Endothelial cell of umbilical vein (primary cell): Measurements from ENCODE around the gene OR1F1. TPM values are rescaled to one million over a fixed set of nuclear protein-coding genes. Genes with fewer than 3 reads are reported as not detected.

Source experiments
- BruUV-seq: library from RNA; stranded (reverse); fragments of 400-500 nt; replicated peaks from 2 replicates; lab custom pipeline; 2021; lab: Mats Ljungman, UMichigan
- CTCF ChIA-PET: fragments of 300-600, 350-600 bp; sonication (Branson Sonifier 250); formaldehyde crosslinking; loops from one replicate; lab custom pipeline; 2021; ENCODE audit warnings: antibody characterized with exemption, inconsistent platforms; lab: Charles Lee
- POLR2A ChIA-PET: fragments of 300-600, 350-600 bp; sonication (Branson Sonifier 250); formaldehyde crosslinking; loops from one replicate; lab custom pipeline; 2021; ENCODE audit warnings: antibody characterized with exemption, inconsistent platforms; lab: Charles Lee
- DNase-seq: peaks from one replicate; pipeline ENCODE4 v3.0.0-alpha.2; 2011; ENCODE audit warnings: low read depth, low spot score
- FAIRE-seq: peaks from 2 replicates; lab custom pipeline; 2011; peaks lifted over from hg19 to GRCh38; lab: Jason Lieb, UNC
- H2AFZ ChIP-seq: 2 replicates; pipeline ENCODE4 v1.6.0; 2012; ENCODE audit warnings: low read depth, low read length, control low read depth, inconsistent platforms
- H3K27ac ChIP-seq: 2 replicates; pipeline ENCODE4 v1.5.1; 2011; ENCODE audit warnings: low read depth, mild to moderate bottlenecking, control low read depth, low read length, moderate library complexity; ENCODE audit not compliant: insufficient read depth
- H3K27me3 ChIP-seq, 2 experiments: 2 replicates each; pipeline versions ENCODE4 v1.6.0 to v1.6.1; 2011; ENCODE audit warnings: low read length in 2 of 2, mixed read lengths in 1 of 2; ENCODE audit not compliant: control insufficient read depth in 2 of 2, insufficient read depth in 2 of 2
- H3K36me3 ChIP-seq, 2 experiments: 2 replicates in 1 of 2; 3 replicates in 1 of 2; pipeline ENCODE4 v1.5.1; 2011; ENCODE audit warnings: low read length in 2 of 2, mild to moderate bottlenecking in 1 of 2, moderate library complexity in 1 of 2; ENCODE audit not compliant: control insufficient read depth in 2 of 2, insufficient read depth in 2 of 2; ENCODE audit errors: extremely low read depth in 1 of 2
- H3K4me1 ChIP-seq: 3 replicates; pipeline ENCODE4 v1.5.1; 2011; ENCODE audit warnings: mild to moderate bottlenecking, low read length; ENCODE audit not compliant: control insufficient read depth, insufficient read depth; ENCODE audit errors: extremely low read depth
- H3K4me2 ChIP-seq: 2 replicates; pipeline ENCODE4 v1.6.1; 2011; ENCODE audit warnings: low read length, control low read depth, mixed read lengths; ENCODE audit not compliant: insufficient read depth
- H3K4me3 ChIP-seq, 3 experiments: fragments of 200-600 bp in 1 of 3; sonication (generic), shearing (Covaris generic) in 1 of 3; replicated peaks in 1 of 3; 2 replicates each; pipeline ENCODE4 v1.5.1; 2011 to 2016; ENCODE audit warnings: control low read depth in 3 of 3, low read length in 3 of 3, mild to moderate bottlenecking in 2 of 3, inconsistent platforms in 1 of 3, low read depth in 1 of 3, moderate library complexity in 1 of 3; ENCODE audit not compliant: insufficient read depth in 1 of 3
- H3K79me2 ChIP-seq: 2 replicates; pipeline ENCODE4 v1.6.0; 2012; ENCODE audit warnings: low read length, inconsistent platforms; ENCODE audit not compliant: control insufficient read depth, insufficient read depth
- H3K9ac ChIP-seq: replicated peaks from 2 replicates; pipeline ENCODE3; 2011; ENCODE audit warnings: low read length, control low read depth; ENCODE audit not compliant: insufficient read depth; ENCODE audit errors: extremely low read depth
- H3K9me1 ChIP-seq: replicated peaks from 3 replicates; pipeline ENCODE4 v1.6.0; 2011; ENCODE audit warnings: mild to moderate bottlenecking, low read length; ENCODE audit not compliant: control insufficient read depth, insufficient read depth; ENCODE audit errors: extremely low read depth
- H3K9me3 ChIP-seq: replicated peaks from 2 replicates; pipeline ENCODE4 v1.5.1; 2012; ENCODE audit warnings: low read length, inconsistent platforms; ENCODE audit not compliant: control insufficient read depth, insufficient read depth
- H4K20me1 ChIP-seq: replicated peaks from 2 replicates; pipeline ENCODE3; 2011; ENCODE audit warnings: mild to moderate bottlenecking, low read length; ENCODE audit not compliant: control insufficient read depth, insufficient read depth; ENCODE audit errors: extremely low read depth
- EZH2 ChIP-seq: IDR thresholded peaks from 2 replicates; pipeline ENCODE4 v1.6.1; 2012; ENCODE audit warnings: borderline replicate concordance, low read depth, mild to moderate bottlenecking, moderate library complexity, low read length, inconsistent platforms; ENCODE audit not compliant: severe bottlenecking
- FOS ChIP-seq: IDR thresholded peaks from 2 replicates; pipeline ENCODE4 v1.6.1; 2011; ENCODE audit warnings: mild to moderate bottlenecking, low read length, moderate library complexity, borderline replicate concordance; ENCODE audit not compliant: insufficient read depth
- GATA2 ChIP-seq: IDR thresholded peaks from 2 replicates; pipeline ENCODE4 v1.7.0; 2011; ENCODE audit warnings: low read depth, mild to moderate bottlenecking, moderate library complexity, mixed read lengths, low read length; ENCODE audit not compliant: insufficient read length, insufficient read depth
- JUN ChIP-seq: IDR thresholded peaks from 2 replicates; pipeline ENCODE4 v1.6.1; 2011; ENCODE audit warnings: borderline replicate concordance, low read depth; ENCODE audit not compliant: insufficient read length, insufficient read depth
- MYC ChIP-seq: IDR thresholded peaks from one replicate; pipeline ENCODE4 v1.6.1; 2011; ENCODE audit warnings: mild to moderate bottlenecking, low read depth, low read length
- POLR2A ChIP-seq: IDR thresholded peaks from 2 replicates; pipeline ENCODE4 v1.6.1; 2012; ENCODE audit warnings: low read depth, mild to moderate bottlenecking, control low read depth, low read length
- POLR2AphosphoS5 ChIP-seq: IDR thresholded peaks from 2 replicates; pipeline ENCODE4 v1.6.1; 2012; ENCODE audit warnings: low read depth, mild to moderate bottlenecking, control low read depth, low read length, moderate library complexity; ENCODE audit not compliant: insufficient read depth
- dilution Hi-C: fragments of 300-500 bp; cut with MboI; formaldehyde crosslinking; loops from one replicate; pipeline ENCODE4 v1.15.0; 2019; ENCODE audit warnings: low sequenced_read_pairs; ENCODE audit not compliant: extremely low pct_ligation_motif_present
- intact Hi-C: fragments of 100-400 bp; cut with micrococcal nuclease; formaldehyde crosslinking; loops from one replicate; pipeline ENCODE4 v1.10.0; 2022
- polyA plus RNA-seq, 4 experiments: library from polyadenylated mRNA; depleted of rRNA in 3 of 4; stranded (reverse) in 3 of 4; unstranded in 1 of 4; fragments of >200 nt; gene quantifications; 2 replicates each; pipeline versions ENCODE4 v1.2.1 to v1.2.3, GENCODE V29; 2011 to 2012; ENCODE audit warnings: missing spikeins in 1 of 4
- total RNA-seq: library from RNA; stranded (reverse); gene quantifications from 2 replicates; pipeline ENCODE4 v1.2.3, GENCODE V29; 2021
- TF ChIP-seq, protein P1 (sequence below): IDR thresholded peaks from 2 replicates; pipeline ENCODE4 v1.6.1; 2011; ENCODE audit not compliant: insufficient read depth, insufficient read length
- TF ChIP-seq, protein P2 (sequence below), 2 donors: IDR thresholded peaks; 1 replicate in 1 of 2; 2 replicates in 1 of 2; pipeline ENCODE4 v1.5.1; 2011; ENCODE audit warnings: low read length in 2 of 2, mild to moderate bottlenecking in 2 of 2, moderate library complexity in 2 of 2, control low read depth in 1 of 2, inconsistent platforms in 1 of 2, low read depth in 1 of 2; ENCODE audit not compliant: insufficient read depth in 1 of 2; ENCODE audit errors: extremely low read depth in 1 of 2

The OR1F1 gene
- total and polyA plus RNA-seq, 2 donors (not counting 3 experiments of a cell fraction or from before 2014, with no cell fraction given), result 0.17 TPM; not detected in 1

DNA sequence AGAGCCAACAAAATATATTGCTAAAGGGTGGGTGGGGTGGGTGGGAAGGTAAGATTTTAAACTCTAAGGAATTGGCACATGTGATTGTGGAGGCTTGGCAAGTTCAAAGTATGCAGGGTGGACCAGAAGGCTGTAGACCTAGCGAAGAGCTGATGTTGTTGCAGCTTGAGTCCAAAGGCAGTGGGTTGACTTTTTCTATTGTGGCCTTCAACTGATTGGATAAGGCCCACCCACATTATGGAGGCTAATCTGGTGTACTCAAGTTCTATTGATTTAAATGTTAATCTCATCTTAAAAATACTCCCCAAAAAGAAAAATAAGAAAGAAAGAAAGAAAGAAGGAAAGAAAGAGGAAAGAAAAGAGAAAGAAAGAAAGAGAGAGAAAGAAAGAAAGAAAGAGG is 24.6 kb downstream of the OR1F1 start:
- Histone ChIP-seq H3K9ac (no peak overlapping the region), H3K27ac (no peak overlapping the region), H4K20me1 (no peaks in the 10 kb centered on the region), H3K4me3 (no peak overlapping the region), H2AFZ (no peak overlapping the region), H3K36me3 (no peaks in the 10 kb centered on the region), H3K4me2 (no peak overlapping the region), H3K4me1 (no peaks in the 10 kb centered on the region), H3K27me3 (no peaks in the 10 kb centered on the region), H3K79me2 (no peaks in the 10 kb centered on the region), H3K9me1 (no peaks in the 10 kb centered on the region), H3K9me3 (no peaks in the 10 kb centered on the region)
- no TSS peak for BruUV-seq
- FAIRE-seq (no peak), DNase-seq (no peak)
- ChIA-PET POLR2A (no interaction called here), CTCF (no interaction called here)
- dilution Hi-C loops (no loop called here), intact Hi-C loops (no loop called here)
- TF ChIP-seq GATA2, result no peak
- no peak for TF ChIP-seq POLR2A
- TF ChIP-seq, protein P1, sequence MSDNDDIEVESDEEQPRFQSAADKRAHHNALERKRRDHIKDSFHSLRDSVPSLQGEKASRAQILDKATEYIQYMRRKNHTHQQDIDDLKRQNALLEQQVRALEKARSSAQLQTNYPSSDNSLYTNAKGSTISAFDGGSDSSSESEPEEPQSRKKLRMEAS, result no peak
- no peak for TF ChIP-seq POLR2AphosphoS5
- TF ChIP-seq, protein P2, sequence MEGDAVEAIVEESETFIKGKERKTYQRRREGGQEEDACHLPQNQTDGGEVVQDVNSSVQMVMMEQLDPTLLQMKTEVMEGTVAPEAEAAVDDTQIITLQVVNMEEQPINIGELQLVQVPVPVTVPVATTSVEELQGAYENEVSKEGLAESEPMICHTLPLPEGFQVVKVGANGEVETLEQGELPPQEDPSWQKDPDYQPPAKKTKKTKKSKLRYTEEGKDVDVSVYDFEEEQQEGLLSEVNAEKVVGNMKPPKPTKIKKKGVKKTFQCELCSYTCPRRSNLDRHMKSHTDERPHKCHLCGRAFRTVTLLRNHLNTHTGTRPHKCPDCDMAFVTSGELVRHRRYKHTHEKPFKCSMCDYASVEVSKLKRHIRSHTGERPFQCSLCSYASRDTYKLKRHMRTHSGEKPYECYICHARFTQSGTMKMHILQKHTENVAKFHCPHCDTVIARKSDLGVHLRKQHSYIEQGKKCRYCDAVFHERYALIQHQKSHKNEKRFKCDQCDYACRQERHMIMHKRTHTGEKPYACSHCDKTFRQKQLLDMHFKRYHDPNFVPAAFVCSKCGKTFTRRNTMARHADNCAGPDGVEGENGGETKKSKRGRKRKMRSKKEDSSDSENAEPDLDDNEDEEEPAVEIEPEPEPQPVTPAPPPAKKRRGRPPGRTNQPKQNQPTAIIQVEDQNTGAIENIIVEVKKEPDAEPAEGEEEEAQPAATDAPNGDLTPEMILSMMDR (IDR thresholded peaks at IDR 0.05; ENCODE audit: extremely low read depth in 1 of 2, insufficient read depth in 1 of 2, low read depth in 1 of 2, low read length in 2 of 2), result no peak
- TF ChIP-seq JUN, result no peak
- TF ChIP-seq EZH2, result no peak
- no peak for TF ChIP-seq MYC
- TF ChIP-seq FOS, result no peak
